Activated CD4-positive, CD25-positive, alpha-beta regulatory T cell treated with anti-CD3 and anti-CD28 coated beads, Interleukin-2, amount 50 U/mL, for 72 hours (primary cell): ENCODE data around the gene FKBP2.
A peak's percentile ranks its signal among the peaks of the same experiment; 100 is the strongest.

Experiments used
- DNase-seq: peaks from one replicate; pipeline ENCODE4 v3.0.0; 2021

FKBP2 gene

DNA sequence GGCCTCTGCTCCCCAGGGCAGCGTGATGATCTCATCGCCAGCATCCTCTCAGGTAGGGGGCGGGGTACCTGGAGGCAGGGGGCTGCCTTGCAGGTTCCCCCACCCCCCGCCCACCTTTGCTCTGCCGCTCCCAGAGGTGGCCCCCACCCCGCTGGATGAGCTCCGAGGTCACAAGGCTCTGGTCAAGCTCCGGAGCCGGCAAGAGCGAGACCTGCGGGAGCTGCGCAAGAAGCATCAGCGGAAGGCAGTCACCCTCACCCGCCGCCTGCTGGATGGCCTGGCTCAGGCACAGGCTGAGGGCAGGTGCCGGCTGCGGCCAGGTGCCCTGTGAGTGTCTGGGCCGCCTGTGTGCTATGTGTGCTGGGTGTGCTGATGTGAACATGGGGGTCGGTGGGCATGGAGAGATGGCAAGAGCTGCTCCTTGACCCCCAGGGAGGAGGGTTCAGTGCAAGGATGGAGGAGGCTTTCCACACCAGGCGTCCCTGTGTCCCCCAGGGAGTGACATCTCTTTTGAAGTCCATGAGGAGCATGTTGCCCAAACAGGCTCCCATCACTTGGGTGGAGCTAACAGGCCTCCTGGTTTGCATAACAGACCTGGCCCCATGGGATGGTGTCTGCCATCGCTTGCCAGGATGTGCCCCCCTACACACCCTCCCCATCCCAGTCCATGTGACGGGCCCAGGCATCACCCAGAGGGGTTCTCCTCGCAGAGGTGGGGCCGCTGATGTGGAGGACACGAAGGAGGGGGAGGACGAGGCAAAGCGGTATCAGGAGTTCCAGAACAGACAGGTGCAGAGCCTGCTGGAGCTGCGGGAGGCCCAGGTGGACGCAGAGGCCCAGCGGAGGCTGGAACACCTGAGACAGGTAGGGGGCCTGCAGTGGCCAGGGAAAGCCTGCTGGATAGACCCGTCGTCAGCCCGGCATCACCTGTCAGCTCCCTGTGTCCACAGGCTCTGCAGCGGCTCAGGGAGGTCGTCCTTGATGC lies 24.6 kb downstream of the FKBP2 start:
- DNase-seq = no peak

DNA sequence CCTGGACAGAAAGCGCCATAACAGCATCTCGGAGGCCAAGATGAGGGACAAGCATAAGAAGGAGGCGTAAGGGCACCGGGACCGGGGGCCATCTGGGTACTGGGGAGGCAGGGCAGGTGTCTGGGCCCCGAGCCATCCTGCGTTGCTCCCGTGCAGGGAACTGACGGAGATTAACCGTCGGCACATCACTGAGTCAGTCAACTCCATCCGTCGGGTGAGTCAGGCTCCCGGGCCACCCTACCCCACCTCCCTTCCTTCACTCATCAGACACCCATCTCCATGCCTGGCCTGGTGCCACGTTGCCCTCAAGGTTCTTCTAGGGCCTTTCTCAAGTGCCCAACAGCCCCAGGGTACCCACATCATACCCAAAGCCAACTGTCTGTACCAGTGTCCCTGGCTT lies 25.4 kb downstream of the FKBP2 start:
- DNase-seq = no peak

DNA sequence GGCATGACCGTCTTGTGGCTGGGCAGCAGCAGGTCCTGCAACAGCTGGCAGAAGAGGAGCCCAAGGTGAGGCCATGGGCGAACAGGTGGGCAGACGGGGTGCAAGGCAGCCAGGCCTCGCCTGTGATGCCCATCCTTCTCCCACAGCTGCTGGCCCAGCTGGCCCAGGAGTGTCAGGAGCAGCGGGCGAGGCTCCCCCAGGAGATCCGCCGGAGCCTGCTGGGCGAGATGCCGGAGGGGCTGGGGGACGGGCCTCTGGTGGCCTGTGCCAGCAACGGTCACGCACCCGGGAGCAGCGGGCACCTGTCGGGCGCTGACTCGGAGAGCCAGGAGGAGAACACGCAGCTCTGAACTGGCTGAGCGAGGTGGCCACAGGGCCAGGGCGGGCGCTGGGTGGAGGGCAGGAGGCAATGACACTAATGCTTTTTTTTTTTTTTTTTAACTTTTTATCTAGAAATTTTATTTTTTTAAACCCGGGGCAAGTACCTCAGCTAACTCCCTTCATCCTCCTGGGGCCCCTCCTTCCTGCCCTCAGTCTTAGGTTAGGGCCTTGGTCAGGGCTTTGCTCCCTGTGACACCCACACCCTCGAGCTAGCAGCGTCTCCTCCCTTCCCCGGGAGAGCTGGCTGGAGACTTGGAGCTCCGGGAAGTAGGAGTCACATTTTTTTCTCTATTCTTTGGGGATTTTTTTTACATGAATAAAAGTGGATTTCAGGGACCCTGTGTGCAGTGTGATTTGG lies 26.5 kb downstream of the FKBP2 start:
- no peak for DNase-seq

DNA sequence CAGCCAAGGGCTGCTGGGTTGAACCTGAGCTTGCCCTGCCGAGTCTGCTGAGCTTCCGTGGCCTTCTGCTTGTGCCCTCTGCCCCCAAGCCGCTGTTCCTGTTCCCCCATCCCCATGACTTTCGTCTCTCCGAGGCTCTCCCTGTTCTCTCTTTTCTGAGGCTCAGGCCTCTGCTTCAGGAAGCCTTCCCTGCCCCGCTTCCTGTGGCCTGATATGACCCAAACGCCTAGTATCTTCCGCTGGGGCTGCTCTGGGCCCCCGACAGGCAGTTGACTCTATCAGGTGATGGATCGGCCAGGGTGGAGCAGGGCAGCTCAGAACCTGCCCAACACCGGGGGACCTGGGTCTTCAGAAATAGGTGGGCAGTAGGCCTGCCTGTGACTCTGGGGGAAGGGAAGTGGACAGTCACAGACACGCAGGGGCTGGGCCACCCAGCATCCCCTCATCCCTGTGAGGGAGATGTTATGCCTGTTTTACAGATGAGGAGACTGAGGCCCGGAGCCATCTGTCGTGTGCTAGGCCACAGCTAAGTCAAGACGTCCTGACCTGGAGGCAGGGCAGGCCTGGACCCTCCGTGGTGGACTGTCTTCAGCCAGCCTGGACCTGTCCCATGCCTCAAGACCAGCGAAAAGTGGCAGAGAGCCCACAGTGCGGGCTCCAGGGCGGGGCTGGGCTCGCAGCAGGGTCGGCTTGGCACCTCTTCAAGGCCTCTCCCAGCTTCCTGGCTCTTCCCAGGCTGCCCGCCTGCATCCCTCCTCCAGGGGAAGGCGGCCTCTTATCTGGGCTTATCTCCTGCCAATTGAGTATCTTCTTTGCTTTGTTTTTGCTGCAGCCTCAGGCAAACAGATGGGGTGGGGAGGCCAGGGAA lies 27.4 kb downstream of the FKBP2 start:
- DNase-seq = no peak

DNA sequence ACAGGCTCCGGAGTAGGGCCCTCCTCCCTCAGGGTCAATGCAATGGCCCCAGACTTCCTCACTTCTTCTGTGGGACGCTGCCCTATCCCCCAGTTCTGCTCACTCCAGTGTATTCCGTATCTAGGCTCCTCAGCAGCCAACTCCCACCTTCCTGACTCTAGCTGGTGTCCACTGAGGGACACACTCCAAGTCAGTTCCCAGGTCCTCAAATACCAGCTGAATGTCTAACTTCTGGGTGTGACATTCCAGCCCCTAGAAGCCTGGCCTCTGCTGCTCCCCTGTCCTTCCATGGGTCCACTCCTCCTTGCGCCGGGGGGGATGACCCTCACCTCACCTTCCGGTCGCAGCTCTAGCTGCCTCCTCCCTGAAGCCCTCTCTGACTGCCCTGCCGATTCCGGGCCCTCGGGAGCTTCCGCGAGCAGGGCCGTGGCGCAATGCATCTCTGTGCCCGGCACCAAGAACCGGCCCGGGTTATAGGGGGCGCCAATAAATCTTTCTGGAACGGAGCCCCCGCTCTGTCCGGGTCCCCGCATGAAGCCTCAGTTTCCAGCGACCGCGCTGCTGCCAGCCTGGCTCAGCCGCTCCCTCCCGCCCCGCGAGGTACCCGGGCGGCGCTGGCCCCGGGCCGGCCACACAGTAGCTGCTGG lies 28.1 kb downstream of the FKBP2 start:
- peak; percentile 66 for DNase-seq

DNA sequence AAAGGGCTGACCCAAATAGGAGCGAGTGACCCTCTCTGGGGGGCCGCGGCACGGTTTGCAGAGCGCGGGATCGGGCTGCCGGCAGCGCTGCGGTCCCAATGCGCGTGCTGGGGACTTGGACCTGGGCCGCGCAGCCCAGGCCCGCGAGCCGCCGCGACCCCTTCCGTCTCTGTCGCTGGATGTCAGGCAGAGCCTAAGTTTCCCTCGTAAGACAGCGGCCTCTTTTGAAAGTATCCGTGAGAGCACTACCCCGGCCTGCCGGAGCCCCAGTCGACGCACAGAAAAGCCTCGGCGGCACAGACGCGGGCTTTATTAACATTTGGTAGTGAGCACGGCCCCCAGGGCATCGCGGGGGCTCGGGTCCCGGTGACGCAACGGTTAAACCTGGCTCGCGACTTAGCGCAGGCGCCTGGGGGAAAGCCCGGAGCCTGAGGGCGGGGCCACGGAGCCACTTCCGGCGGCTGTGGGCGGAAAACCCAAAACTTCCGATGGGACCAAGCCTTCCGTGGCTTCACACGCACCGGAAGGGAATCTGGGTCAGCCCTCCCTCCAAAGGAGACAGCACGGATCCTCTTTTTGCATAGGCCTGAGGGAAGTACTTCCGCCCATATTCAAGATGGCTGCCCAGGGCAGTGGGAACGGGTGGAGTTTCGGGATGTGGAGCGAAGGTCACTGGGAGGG lies 28.8 kb downstream of the FKBP2 start:
- peak; percentile 95 for DNase-seq

DNA sequence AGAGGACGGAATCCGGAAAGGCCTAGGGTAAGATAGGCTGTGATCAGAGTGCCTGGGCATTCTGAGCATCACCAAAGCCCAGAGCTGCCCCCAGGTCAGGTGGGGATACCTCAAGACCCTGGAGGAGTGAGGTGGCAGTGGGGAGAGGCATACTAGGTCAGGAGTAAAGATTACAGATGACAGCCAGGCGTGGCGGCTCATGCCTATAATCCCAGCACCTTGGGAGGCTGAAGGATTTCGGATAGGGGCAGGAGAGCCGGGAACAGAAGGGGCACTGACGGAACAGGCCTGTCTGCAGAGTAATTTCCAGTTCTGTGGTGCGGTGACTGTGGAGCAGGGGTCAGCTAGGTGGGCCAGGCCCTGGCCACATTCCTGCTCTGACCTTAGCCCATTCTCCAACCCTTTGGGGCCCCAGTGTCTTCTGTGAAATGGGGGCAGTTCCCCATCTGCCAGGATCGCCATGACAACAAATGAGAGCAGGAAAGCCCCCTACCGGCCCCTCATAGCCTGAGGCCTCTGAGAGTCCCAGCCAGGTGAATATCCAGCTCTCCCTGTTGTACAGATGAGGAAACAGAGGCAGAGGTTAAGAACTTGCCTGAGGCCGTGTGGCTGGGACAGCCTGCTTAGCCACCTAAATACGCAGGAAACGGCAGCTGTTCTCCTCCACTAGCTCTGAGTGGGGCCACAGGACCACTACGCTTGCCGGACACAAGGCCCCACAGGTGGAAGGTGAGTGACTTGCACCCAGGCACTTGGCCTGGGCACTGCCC lies 34.3 kb downstream of the FKBP2 start:
- no peak for DNase-seq

DNA sequence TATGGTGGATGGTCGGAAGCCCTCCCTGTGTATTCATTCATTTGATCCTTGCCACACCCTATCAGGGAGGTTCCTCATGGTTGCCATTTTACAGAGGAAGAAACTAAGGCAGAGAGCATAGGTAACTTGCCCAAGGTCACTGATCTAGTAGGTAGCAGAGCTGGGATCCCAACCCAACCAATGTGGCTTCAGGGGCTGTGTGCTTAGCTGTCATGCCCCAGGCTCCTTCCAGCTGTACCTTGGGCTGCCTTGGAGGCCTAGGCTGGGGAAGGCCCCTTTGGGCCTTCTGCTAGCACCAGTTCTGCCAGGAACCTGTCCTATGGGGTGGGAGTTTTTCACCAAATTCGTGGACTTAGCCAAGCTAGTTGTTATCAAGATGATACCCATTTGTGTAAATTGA lies 34.9 kb downstream of the FKBP2 start:
- DNase-seq = no peak

DNA sequence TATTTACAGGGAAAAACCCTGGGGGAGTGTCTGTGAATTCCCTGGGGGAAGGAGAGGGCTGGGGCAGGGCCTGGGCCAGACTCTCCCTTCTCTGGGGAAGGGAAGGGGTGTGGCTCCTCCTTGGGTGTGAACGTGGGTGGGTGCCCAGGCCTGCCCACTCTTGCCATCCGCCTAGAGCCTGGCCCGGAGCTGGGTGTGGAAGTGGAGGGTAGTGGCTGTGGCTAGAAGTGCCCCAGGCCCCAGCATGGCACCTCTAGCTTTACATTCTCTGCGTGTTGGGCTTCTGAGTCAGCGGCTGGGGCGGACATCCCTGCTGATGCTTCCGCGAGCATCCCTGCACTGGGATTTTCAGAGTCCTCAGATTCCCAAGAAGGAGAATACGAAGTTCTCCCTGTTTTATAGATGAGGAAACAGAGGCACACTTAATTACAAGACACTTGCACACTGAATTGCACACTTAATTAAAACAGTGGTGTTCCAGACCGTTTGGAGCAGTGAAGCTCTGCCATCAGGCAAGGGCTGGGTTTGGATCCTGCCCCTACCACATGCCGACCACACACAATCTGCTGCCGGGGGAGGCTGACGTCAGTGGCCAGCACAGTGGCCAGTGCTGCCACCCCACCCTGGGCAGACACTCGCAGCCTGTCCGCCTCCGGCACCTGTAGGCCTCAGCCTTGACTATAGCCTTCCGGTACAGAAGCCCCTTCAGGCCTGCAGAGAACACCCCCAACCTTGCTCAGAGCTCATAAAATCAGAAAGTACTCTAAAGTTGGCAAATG lies 35.9 kb downstream of the FKBP2 start:
- no peak for DNase-seq

DNA sequence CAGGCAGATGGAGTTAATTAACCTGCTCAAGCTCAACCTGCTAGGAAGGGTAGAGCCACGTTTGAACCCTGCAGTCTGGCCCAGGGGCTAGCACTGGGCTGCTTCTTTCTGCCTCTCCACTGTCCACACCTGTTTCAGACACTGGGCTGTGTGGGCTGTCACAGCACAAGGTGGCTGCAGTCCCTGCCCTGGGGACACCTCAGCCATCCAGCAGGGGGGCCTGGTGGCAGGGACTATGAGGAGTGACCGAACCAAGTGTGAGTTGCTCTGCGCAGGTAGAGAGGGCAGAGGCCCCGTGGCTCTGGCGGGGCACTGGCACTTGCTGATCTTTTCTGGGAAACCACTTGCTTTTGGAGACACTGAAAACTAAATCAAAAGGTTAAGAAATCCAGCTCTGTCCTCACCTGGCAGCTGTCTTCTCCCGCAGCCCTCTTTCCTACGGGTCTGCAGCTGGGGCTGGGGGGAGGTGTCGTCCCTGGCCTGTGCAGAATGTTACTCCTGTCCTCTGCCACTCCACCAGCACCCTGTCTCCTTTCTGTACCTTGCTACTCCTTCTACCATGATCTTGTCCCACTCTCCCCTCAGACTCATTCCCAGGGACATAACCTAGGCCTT lies 37.8 kb downstream of the FKBP2 start:
- no peak for DNase-seq

DNA sequence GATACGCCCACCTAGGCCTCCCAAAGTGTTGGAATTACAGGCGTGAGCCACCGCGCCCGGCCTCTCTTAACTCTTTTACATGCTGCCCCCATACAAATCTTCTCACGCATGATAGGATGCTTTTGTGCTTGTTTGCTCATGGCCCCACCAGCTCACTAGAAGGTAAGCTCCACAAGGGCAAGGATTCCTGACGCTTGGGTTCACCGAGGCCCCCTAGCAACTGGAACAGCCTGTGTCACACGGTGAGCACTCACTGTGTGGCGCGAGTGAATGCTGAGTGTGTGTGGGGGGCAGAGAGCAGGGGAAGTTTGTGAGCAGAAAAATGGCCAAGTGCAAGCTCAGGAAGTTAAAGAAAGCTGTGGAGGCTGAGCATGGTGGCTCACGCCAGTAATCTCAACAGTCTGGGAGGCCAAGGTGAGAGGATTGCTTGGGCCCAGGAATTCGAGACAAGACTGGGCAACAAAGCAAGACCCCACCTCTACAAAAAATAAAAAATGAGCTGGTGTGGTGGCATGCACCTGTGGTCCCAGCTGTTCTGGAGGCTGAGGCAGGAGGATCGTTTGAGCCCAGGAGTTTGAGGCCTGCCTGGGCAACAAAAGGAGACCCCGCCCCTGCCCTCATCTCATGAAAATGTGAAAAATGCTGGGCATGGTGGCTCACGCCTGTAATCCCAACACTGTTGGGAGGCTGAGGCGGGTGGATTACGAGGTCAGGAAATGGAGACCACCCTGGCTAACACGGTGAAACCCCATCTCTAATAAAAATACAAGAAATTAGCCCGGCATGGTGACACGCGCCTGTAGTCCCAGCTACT lies 41.3 kb downstream of the FKBP2 start:
- no peak for DNase-seq

DNA sequence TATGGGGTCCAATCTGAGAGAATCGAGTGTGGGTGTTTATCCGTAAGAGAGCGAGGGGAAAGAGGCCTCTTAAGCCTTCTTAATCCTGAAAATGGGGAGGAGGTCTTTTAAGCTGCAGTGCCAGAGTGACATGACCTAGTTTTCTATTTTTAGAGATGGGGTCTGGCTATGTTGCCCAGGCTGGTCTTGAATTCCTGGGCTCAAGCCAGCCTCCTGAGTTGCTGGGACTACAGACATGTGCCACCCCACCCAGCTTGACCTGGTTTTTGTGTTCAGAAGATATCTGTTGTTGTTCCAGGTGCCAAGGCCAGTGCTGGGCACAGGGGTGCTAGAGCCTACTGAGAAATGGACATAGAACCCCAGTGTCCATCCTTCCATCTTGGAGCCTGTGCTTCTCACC lies 42.2 kb downstream of the FKBP2 start:
- DNase-seq = no peak

DNA sequence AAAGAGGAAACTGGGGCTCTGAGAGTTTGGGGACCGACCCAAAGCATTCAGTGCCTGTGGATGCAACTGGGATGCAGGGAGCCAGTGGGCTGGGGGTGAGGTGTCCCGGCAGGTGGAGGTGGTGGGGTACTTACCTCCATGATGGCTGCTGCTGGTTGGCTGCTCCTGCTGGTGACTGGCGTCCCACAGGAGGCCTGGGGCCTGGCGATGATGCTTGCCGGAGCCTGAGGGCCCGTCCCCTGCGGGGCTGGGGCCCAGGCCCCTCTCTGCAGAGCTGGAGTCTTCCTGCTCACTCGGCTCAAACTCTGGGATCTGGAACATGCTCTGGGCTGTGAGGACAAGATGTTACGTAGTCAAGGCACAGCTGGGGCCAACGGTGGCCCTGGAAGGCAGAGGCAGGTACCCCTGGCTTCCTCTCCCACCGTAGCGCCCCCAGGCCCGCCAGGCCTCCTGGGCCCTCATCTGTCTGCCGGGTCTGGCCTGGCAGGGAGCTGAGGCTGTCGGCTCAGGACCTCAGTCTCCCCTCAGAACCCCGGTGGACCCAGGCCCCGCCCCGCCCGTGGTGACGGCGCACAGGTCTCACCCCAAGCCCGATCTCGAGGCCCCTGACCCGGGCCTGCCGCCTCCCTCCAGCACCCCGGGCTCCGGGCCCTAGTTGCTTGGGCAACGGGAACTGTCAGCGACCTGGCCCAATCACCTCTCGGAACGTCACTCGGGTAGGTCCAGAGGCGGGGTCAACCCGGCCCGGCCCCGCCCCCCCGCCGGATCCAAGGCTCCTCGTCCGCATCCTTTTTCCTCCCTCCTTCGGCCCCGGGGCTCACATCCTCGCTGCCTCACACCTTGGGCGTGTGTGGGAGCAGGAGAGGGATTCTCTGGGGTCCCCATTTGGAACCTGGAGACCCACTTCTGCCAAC lies 43.4 kb downstream of the FKBP2 start, which contains the start of gene BAD:
Gene BAD (minus strand): TSS at position 618 of the 914 bp plus-strand sequence. CDS start 297 bp downstream, at position 321.
- peak; percentile 85 for DNase-seq

DNA sequence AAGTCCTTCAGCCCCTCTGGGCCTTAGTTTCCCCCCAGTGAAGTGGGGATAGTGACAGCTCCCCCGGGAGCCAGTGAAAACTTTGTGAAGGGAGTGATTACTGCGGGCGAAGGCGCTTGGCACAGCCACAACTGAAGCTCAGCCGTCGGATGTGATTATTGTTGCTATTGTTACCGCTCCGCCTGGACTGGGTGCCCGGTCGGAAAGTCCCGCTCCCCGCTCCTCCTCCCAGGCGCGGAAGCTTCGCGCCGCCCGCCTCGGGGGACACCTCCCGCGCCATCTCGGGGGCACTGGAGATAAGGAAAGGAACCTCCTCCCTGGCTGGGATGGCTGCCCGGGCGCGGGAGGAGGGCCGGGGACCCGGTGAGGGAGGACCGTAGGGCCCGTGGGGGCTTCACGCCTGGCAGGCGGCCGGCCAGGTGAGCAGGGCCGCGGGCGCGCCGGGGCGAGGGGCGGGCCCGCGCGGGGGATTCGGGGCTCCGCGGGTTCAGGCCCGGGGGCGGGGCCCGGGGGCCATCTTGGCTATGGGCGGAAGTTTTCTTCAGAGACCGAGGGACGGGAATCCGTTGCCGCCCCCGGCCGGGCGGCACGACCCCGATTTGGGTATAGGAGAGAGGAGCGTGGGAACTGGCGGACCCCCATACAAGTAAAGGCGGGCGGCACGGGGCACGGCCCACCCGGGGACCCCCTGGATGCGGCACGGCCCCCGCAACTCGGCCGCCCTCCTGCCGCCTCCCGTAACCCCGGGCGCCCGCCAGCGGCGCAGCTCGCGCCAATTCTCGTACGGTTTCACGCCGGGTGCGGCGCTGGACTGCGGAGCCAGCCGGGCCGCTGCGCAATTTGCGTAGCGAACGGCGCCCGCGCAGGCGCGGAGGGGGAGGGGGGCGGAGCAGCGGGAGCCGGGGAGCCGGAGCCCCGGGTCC lies 44.3 kb downstream of the FKBP2 start, which contains the start of gene GPR137:
Gene GPR137 (plus strand): TSS at position 887 of the 923 bp plus-strand sequence. CDS start 677 bp downstream, outside the sequence.
- DNase-seq = peak; percentile 99

DNA sequence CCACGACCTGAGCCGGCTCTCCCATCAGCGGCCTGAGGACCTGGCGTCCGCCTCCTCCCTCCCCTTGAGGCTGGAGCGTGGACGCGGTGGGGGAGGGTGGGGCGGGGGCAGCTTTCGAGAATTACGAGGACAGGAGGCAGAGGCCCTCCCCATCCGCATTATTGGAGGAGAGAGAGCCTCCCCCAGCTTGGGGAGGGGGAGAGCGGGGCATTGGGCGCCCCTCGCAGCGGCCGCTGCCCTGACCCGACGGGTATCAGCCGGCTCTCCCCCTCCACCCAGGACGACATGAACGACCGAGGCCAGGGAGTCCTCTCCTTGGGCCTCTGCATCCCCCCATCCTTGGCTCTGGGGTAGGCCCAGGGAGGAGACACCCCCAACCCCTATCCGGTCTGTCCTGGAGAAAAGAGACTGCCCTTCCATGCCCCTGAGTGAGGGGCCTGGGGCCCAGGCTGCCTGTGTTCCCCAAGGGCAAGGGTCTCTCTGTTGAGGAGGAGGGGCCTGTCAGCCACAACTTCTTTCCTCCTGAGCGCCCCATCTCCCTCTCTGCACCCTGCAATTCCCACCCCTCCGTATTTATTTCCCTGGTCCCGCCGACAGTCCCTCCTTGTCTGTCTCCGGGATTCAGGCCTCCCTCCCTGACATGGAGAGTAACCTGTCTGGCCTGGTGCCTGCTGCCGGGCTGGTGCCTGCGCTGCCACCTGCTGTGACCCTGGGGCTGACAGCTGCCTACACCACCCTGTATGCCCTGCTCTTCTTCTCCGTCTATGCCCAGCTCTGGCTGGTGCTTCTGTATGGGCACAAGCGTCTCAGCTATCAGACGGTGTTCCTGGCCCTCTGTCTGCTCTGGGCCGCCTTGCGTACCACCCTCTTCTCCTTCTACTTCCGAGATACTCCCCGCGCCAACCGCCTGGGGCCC lies 45.2 kb downstream of the FKBP2 start:
- DNase-seq = peak; percentile 48
